ENCODE data around the gene NXPH4.

Gene NXPH4

GRCh38 chr12:57182918-57183575 is 33.5 kb upstream of the NXPH4 start:
- no peak overlapping the region for H3K27ac ChIP-seq
- DNase-seq (ENCODE audit: low read depth, low spot score) = no peak

- no peak for DNase-seq (ENCODE audit: low read depth, low spot score)
Observed at GRCh38 chr12:57183939-57184725, 32.5 kb upstream of the NXPH4 start.

GRCh38 chr12:57185403-57185802 is 31.2 kb upstream of the NXPH4 start:
- DNase-seq (ENCODE audit: low read depth, low spot score) = no peak
- no peak overlapping the region for H3K27ac ChIP-seq

More at GRCh38 chr12:57183939-57184725, 32.5 kb upstream of the NXPH4 start:
- no peak overlapping the region for H3K27ac ChIP-seq

DNA sequence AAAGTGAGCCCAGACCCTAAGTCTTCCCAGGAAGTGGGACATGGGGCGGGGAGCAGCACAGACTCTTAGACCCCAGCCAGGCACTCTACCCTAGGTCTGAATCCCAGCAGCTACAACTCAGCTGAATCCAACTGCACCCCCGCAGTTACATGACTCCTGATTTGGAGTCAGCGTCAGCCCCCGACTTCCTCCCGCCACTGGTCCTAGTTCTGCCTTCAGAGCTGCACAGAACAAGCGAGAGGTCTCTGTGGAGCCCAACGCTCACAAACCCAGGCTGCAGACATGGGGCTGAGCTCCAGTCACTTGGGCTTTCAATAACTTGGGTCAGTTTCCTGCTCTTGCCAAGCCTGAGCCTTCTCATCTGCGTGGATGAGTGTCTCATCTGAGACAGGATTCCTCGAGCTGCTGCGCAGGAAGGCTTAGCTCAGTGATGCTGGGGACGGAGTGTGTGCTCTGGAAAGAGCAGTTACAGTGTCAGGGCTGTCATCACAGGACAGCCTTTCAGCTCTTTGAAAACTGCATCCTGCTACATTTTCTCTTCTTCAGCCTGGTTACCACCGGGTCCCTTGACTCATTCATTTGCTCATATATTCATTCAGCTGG is 30.6 kb upstream of the NXPH4 start:
- no peak overlapping the region for H3K27ac ChIP-seq
- no peak for DNase-seq (ENCODE audit: low read depth, low spot score)

- no peak overlapping the region for H3K27ac ChIP-seq
- no peak for DNase-seq (ENCODE audit: low read depth, low spot score)
Observed at GRCh38 chr12:57187222-57188089, 29.1 kb upstream of the NXPH4 start.

- H3K27ac ChIP-seq = no peak overlapping the region
Observed at GRCh38 chr12:57188090-57188425, 28.5 kb upstream of the NXPH4 start.

DNA sequence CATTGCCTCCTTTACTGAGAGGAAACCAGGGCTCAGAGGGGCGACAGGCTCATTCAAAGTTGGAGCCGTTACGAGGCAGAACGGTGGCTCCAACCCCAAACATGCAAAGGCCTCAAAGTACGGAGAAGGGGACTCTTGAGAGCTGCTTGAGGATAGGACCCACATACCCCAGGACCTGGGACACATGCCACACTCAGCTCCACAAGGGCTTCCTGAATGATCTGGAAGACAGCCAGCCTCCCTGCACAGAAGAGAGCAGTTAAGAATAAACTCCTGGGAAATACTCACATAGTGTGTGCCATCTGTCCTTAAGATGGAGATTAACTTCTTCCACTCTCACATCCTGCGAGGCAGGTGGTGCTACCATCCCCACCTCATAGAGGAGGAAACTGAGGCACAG is 26.6 kb upstream of the NXPH4 start:
- no peak for DNase-seq (ENCODE audit: low read depth, low spot score)
- no peak overlapping the region for H3K27ac ChIP-seq

More at GRCh38 chr12:57188090-57188425, 28.5 kb upstream of the NXPH4 start:
- DNase-seq (ENCODE audit: low read depth, low spot score) = no peak

GRCh38 chr12:57190821-57191220 is 25.8 kb upstream of the NXPH4 start:
- no peak for DNase-seq (ENCODE audit: low read depth, low spot score)
- no peak overlapping the region for H3K27ac ChIP-seq

- H3K27ac ChIP-seq = no peak overlapping the region
- no peak for DNase-seq (ENCODE audit: low read depth, low spot score)
Observed at GRCh38 chr12:57191410-57191809, 25.2 kb upstream of the NXPH4 start.

- DNase-seq (ENCODE audit: low read depth, low spot score) = no peak
Observed at GRCh38 chr12:57192920-57193319, 23.7 kb upstream of the NXPH4 start.

DNA sequence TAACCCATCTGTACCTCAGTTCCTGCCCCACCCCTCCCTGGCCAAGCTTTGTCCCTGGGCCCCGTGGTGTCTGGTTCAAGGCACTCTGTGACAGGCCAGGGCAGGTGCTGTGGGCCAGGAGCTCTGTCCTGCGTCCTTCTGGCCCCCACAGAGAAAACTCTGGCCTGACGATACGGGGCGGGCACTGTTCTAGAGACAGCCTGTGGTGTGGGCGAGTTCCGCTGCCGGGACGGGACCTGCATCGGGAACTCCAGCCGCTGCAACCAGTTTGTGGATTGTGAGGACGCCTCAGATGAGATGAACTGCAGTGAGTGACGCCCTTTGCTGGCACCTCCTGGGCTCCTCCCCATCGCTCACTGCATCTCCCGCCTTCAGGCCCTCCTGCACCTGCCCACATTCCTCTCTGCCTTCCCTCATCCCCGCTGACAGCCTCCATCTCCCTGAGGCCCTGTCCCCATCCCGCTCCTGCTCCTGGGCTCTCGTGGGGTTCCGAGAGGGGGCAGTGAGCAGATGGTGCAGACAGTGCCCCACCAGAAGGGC is 22.8 kb upstream of the NXPH4 start:
- no peak overlapping the region for H3K27ac ChIP-seq
- DNase-seq (ENCODE audit: low read depth, low spot score) = no peak

More at GRCh38 chr12:57192920-57193319, 23.7 kb upstream of the NXPH4 start:
- no peak overlapping the region for H3K27ac ChIP-seq

DNA sequence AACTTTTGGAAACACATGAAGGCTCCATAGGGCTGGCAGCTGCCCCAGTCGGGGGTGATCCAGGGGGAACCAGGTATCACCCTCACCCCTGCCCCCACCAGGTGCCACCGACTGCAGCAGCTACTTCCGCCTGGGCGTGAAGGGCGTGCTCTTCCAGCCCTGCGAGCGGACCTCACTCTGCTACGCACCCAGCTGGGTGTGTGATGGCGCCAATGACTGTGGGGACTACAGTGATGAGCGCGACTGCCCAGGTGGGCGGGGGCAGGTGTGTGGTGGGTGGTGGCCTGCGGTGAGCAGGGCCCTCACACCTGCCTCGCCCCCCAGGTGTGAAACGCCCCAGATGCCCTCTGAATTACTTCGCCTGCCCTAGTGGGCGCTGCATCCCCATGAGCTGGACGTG is 22.3 kb upstream of the NXPH4 start:
- no peak for DNase-seq (ENCODE audit: low read depth, low spot score)
- no peak overlapping the region for H3K27ac ChIP-seq

DNA sequence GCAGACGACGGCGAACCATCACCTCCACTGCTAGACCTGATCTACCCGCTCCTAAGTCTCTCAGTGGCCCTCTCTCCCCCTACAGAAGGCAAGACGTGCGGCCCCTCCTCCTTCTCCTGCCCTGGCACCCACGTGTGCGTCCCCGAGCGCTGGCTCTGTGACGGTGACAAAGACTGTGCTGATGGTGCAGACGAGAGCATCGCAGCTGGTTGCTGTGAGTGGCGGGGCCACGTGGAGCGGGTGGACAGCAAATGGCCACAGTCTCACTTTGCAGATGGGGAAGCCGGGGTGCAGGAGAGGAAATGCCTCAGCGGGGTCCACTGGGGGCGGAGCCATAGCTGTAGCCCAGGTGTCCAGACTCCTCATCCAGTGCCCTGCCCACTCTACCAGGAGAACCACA is 21.4 kb upstream of the NXPH4 start:
- no peak for DNase-seq (ENCODE audit: low read depth, low spot score)
- no peak overlapping the region for H3K27ac ChIP-seq

GRCh38 chr12:57195611-57196371 is 20.8 kb upstream of the NXPH4 start:
- H3K27ac ChIP-seq = no peak overlapping the region
- DNase-seq (ENCODE audit: low read depth, low spot score) = no peak

DNA sequence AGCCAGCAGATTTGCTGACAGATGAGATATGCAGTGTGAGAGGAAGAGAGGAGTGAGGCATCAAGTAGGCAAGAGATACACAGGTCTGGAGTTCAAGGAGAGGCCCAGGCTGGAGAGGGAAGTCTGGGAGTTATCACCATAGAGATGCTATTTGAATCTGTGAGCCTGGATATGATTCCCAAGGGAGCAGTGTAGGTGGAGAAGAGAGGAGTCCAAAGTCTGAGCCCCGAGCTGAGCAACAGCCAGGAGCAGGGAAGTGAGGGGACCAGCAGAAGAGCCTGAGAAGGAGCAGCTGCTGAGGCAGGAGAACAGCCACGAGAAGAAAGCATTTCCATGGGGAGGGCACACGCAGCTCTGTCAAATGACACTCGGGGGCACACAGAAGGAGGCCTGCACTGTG is 20.2 kb upstream of the NXPH4 start:
- DNase-seq (ENCODE audit: low read depth, low spot score) = no peak
- H3K27ac ChIP-seq = no peak overlapping the region

GRCh38 chr12:57196956-57197355 is 19.6 kb upstream of the NXPH4 start:
- no peak overlapping the region for H3K27ac ChIP-seq
- DNase-seq (ENCODE audit: low read depth, low spot score) = no peak

DNA sequence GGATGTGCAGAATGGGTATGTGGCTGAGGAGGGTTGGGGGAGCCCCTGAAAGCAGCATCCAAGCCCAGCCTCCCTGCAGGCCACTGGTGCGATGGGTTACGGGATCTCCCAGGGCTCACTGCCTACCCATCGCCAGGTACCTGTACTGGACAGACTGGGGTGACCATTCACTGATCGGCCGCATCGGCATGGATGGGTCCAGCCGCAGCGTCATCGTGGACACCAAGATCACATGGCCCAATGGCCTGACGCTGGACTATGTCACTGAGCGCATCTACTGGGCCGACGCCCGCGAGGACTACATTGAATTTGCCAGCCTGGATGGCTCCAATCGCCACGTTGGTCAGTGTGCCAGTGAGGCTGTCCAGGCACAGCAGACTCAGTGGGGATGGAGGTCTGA is 18.3 kb upstream of the NXPH4 start:
- DNase-seq (ENCODE audit: low read depth, low spot score) = no peak
- no peak overlapping the region for H3K27ac ChIP-seq

- DNase-seq (ENCODE audit: low read depth, low spot score) = no peak
- no peak overlapping the region for H3K27ac ChIP-seq
Observed at GRCh38 chr12:57199191-57199590, 17.4 kb upstream of the NXPH4 start.

DNA sequence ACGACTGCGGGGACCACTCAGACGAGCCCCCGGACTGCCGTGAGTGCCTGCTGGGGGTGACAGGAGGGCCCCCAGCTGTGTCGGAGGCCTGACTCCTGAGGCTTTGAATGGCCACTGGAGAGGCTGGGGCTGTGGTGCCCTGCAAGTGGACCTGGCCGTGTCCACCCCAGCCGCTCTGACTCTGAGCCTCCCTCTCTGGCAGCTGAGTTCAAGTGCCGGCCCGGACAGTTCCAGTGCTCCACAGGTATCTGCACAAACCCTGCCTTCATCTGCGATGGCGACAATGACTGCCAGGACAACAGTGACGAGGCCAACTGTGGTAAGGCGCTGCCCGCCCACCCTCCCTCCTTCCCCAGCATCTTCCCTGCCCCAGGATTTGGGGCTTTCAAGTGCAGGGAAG is 16.1 kb upstream of the NXPH4 start:
- no peak overlapping the region for H3K27ac ChIP-seq
- no peak for DNase-seq (ENCODE audit: low read depth, low spot score)

- H3K27ac ChIP-seq = no peak overlapping the region
- DNase-seq (ENCODE audit: low read depth, low spot score) = no peak
Observed at GRCh38 chr12:57201219-57201618, 15.4 kb upstream of the NXPH4 start.

Measured in epithelial cell of prostate (primary cell).